HT1080 (cell line): ENCODE results near the gene EMILIN3. TPM values are rescaled to one million over a fixed set of nuclear protein-coding genes. Genes with fewer than 3 reads are reported as not detected.

ENCODE experiments used
- DNase-seq: peaks from one replicate; pipeline ENCODE4 v3.0.0-alpha.2; 2015; ENCODE audit warnings: low read depth
- total RNA-seq: library from RNA; depleted of rRNA; stranded (reverse); fragments of >200 nt; shearing (Covaris generic); gene quantifications from 2 replicates; pipeline ENCODE4 v1.2.3, GENCODE V29; 2014

Gene EMILIN3
- total RNA-seq, 1 experiment from 2014 or later, result not detected

- no peak for DNase-seq
Observed at GRCh38 chr20:41392871-41393704, 26.5 kb upstream of the EMILIN3 start.

GRCh38 chr20:41392295-41392694 lies 25.7 kb upstream of the EMILIN3 start:
- DNase-seq, result no peak

- DNase-seq, result no peak
Observed at GRCh38 chr20:41391587-41392001, 25.0 kb upstream of the EMILIN3 start.

- DNase-seq, result no peak
Observed at GRCh38 chr20:41390889-41391288, 24.3 kb upstream of the EMILIN3 start.

DNA sequence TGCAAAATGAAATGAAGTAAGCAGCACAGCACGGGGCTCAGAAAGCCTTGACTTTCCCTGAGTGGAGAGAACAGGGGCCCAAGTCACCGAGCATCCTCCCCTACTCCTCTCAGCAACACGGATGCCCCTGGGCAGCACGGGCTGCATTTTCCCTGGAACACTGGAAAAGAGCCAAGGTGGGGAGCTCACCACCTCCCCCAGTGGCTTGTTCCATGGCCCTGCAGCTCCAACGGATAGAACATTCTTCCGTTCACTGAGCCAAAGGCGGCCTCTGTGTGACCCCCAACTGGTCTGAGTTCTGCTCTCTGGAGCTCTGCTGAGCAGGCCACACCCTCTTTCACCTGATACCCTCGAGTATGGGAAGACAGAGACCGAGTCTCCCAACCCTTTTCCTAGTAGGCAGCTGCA lies 20.8 kb upstream of the EMILIN3 start:
- peak; percentile 33 for DNase-seq

GRCh38 chr20:41386502-41387427 lies 20.1 kb upstream of the EMILIN3 start:
- DNase-seq, result no peak

DNA sequence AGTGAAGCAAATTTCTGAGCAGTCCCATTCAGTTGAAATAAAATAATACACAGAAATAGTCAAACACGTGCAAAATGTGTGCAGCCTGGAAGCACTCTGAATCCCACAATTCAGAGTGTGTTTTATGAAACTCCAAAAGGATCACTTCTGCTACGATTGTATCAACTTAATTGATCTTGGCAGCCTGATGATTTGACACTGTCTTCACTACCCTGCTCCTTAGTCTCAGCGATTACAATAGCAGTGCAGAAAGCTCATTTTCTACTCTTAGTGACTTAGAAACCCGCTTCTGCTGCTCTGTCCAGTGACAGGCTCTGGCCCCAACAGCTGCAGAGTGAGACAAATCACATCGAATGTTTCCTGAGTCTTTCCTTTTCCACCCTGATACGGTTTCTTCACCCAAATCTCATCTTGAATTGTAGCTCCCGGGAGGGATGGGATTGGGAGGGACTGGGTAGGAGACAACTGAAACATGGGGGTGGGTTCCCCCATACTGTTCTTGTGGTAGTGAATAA lies 16.2 kb upstream of the EMILIN3 start:
- DNase-seq, result no peak

DNA sequence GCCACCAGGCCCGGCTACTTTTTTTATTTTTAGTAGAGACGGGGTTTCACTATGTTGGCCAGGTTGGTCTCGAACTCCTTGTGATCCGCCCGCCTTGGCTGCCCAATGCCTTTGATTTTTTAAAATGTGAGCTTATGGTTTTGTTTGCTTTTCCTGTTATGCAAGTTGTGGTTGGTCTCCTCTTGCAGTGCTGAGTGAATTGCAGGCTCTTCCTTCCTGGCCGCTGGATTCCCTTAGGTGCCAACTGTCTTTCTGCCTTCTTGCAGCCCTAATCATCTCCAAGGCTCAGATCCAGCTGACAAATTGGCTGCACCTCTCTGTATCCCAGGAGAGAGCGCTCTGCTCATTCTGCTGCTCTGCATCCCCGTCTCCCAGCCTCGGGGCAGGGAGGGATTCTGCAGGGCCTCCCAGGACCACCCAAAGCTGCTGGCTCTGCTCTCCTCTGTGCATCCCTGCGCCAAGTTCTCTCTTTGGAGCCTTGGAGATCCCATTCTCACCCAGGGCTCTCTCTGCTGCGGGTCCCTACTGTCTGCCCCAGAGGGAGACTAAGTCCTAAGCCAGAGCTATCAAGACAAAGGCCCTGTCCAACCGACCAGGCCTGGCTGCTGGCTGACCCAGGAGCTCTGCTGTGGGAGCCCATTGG lies 14.1 kb upstream of the EMILIN3 start:
- peak; percentile 10 for DNase-seq

GRCh38 chr20:41379551-41379950 lies 12.9 kb upstream of the EMILIN3 start:
- no peak for DNase-seq

DNA sequence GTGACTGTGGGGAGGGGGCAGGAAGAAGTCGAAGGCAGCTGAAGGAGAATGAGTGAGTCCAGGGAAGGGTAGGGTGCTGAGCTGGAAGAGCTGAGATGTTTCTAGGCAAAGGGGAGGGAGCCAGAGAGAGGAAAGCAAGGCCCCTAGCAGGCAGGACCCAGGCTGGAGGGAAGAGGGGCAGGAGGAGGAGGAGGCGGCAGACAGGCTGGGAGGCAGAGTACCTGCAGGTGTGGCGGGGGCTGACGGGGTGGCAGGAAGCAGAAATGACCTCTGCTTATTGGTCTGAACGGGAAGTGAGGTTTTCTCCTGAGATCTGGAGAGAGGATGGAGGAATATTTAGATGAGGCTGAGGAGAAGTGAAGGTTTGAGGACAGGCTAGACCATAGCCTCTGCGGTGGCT lies 10.7 kb upstream of the EMILIN3 start:
- no peak for DNase-seq

DNA sequence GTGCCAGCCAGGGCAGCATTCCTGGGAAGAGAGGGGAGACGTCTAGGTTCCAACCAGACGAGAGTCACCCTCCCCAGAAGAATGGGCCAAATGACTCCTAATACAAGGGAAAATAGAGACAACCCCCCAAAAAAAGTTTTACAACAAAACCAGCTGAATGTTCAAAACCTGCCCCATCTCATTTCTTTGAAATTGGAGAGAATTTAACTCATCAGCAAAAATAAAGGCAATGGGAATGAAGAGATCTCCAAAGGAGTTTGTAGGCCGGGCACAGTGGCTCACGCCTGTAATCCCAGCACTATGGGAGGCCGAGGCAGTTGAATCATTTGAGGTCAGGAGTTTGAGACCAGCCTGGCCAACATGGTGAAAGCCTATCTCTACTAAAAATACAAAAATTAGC lies 9.7 kb upstream of the EMILIN3 start:
- no peak for DNase-seq

DNA sequence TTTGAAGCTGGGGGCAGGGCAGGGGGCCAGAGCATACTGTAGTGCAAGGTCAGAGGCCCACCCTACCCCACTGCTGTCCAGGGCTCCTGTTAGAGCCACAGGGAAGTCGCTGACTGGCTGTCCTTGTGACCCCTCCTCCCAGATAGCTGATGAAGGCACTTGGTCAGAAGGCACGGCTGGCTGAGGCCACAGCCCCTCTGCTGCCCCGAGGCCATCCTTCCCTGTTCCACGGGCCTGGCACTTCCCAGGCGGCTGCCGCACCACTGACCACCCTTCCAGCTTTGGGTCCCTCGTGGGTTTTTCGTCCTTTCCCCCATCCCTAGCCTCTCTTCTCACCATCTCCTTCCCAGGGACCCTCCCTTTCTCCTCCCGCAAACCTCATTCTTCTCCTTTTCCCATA lies 9.2 kb upstream of the EMILIN3 start:
- DNase-seq, result no peak

DNA sequence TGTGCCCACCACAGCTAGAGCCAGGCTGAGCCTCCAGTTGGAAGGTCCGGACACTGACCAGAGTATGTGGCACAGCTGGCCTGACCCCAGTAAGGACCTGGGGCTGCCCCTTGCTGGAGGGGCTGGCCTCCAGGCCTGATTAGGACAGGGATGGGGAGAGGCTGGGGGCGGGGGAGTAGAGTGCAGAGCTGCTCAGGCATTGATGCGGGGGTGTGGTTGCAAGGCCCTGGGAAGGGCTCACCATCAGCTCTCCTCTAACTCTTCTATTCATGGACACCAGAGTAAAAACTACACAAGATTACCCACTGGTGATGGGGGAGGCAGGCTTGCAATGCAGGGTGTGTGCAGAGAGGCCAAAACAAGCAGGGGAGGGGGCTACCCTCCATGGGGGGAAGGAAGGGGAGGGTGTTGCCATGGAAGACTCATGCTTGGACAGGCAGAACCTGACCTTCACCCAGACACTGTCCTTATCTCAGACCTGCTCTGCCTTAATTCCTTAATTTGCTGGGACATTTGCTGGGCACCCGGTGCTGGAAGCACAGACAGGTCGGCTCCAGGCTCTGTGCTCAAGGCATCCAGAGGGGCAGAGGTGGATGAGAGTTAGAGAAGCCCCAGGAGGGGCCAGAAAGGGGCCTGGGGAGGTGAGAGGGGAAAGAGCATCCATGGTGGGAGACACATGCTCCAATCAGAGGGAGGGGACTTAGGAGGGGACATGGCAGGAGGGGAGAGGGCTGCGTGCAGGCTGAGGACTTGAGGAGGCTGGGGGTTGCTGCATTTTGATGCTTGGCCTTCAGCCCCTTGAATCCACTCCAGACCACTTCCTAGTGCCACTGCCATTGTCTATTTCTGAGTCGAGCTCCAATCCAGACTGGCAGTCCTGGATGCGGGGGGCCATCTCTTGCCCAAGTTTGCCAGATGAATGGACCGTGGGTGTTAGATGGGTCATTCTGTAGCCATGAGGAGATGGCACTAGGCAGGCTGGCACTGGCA lies 7.6 kb upstream of the EMILIN3 start:
- DNase-seq, result no peak

DNA sequence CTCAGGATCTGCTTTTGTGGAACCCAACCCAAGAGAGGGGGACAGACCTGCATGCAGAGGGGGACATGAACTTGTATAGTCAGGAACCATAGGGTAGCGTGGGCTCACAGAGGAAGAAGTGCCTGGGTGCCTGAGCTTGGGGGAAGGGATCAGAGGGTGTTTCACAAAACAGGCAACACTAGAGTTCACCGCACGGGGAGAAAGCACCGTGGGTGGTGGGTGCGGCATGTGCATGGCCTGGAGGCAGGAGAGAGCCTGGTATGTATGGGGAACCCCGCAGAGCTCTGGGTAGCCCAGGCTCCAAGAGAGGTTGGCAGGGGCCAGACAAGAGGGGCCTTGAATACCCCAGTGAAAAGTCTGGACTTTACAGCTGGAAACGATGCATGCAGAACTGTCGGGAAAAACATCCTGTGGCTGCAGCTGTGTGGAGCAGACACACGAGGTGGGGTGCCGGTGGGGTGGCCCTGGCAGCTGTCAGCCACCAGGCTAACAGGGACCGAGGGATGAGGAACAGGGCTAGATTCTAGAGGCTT lies 6.7 kb upstream of the EMILIN3 start:
- DNase-seq, result no peak

GRCh38 chr20:41371371-41371770 lies 4.8 kb upstream of the EMILIN3 start:
- no peak for DNase-seq

- no peak for DNase-seq
Observed at GRCh38 chr20:41370176-41370575, 3.6 kb upstream of the EMILIN3 start.

DNA sequence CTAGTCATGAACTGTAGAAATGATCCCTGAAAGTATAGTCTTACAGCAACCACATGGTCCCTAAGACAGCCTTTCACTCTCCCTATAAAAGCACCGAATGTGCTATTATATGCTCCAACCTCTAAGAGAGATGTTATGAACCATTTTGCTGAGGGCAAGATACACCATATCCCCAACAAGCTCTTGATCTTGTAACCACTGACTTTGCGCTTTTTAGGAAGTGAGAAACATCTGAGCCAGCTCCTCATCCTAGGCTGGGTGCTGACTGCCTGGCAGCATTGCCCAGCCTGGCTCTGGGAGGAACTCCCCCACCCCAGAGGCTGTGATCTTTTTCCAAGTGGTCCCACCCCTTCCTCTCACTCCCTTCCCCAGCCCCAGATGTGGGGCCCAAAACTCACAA lies 3.1 kb upstream of the EMILIN3 start:
- no peak for DNase-seq

DNA sequence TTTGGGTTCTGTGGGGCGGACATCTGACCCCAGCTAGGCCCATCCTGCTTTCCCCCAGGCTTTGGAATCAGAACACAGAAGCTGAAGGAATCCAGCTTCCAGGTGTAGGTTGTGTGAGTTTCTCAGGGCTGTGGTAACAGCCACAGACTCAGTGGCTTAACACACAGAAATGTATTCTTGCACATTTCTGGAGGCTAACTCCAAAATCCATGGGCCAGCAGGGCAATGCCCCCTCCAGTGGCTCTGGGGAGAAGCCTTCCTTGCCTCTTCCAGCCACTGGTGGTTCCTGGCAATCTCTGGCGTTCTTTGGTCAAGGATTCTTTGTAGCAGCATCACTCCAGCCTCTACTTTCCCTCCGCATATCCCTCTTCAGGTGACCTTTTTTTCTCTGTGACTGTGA lies 1.3 kb upstream of the EMILIN3 start:
- no peak for DNase-seq

DNA sequence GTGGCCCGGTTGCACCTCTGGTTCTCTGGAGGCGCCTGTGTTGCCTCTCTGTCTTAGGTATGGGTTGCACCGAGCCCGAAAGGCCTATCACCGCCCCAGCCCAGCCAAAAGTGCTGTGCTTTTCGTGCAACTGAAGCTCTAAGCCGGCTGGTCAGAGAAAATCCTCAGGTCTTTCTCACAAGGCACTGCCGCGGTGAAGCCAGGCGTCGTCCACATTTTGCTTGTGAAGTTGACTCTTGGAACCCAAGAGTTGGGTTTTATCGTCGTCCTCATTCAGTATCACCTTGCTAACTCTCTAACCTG lies 726 bp upstream of the EMILIN3 start:
- no peak for DNase-seq

- no peak for DNase-seq
Observed at GRCh38 chr20:41365777-41366545, 657 bp downstream of the EMILIN3 start.
